OCI-LY3 (cell line): Measurements from ENCODE around the gene TBC1D5.

Source experiments
- H2AFZ ChIP-seq: fragments of 200-600, 300-600 bp; shearing (Covaris generic); 2 replicates; pipeline ENCODE4 v1.6.0; 2014; ENCODE audit warnings: antibody characterized with exemption, low read depth, low read length
- H3K27ac ChIP-seq: fragments of 200-600, 300-600 bp; sonication (generic); 2 replicates; pipeline ENCODE4 v1.5.1; 2014; ENCODE audit warnings: mild to moderate bottlenecking, low read length, moderate library complexity, mixed read lengths
- H3K27me3 ChIP-seq: fragments of 200-600, 300-600 bp; sonication (generic); 2 replicates; pipeline ENCODE4 v1.6.1; 2014; ENCODE audit warnings: low read depth, low read length, mixed read lengths
- H3K36me3 ChIP-seq: fragments of 200-600, 300-600 bp; sonication (generic); replicated peaks from 2 replicates; pipeline ENCODE3; 2014; ENCODE audit warnings: low read depth, low read length, mixed read lengths
- H3K4me1 ChIP-seq: fragments of 300-600, 200-600 bp; sonication (generic); 2 replicates; pipeline ENCODE4 v1.6.1; 2014; ENCODE audit warnings: low read length, mixed read lengths
- H3K4me2 ChIP-seq: fragments of 200-600, 300-600 bp; sonication (generic); 2 replicates; pipeline ENCODE4 v1.6.1; 2014; ENCODE audit warnings: low read length, mixed read lengths
- H3K4me3 ChIP-seq: fragments of 300-600, 200-600 bp; sonication (generic); 2 replicates; pipeline ENCODE4 v1.5.1; 2014; ENCODE audit warnings: antibody characterized with exemption, mild to moderate bottlenecking, low read length, moderate library complexity
- H3K79me2 ChIP-seq: fragments of 300-600, 200-600 bp; shearing (Covaris generic); 2 replicates; pipeline ENCODE4 v1.6.1; 2014; ENCODE audit warnings: mild to moderate bottlenecking, low read length, mixed read lengths
- H3K9ac ChIP-seq: fragments of 300-600, 200-600 bp; shearing (Covaris generic); 2 replicates; pipeline ENCODE4 v1.6.0; 2014; ENCODE audit warnings: mild to moderate bottlenecking, low read length, moderate library complexity
- H3K9me3 ChIP-seq: fragments of 200-600, 300-600 bp; shearing (Covaris generic); 2 replicates; pipeline ENCODE4 v1.6.1; 2014; ENCODE audit warnings: low read length, mixed read lengths; ENCODE audit not compliant: insufficient read depth
- H4K20me1 ChIP-seq: fragments of 200-600, 300-600 bp; sonication (generic); 2 replicates; pipeline ENCODE4 v1.6.1; 2016; ENCODE audit warnings: low read length, mixed read lengths; ENCODE audit not compliant: insufficient read depth
- EZH2phosphoT487 ChIP-seq: fragments of 200-600 bp; shearing (Covaris generic); IDR thresholded peaks from 2 replicates; pipeline ENCODE4 v1.6.1; 2018; ENCODE audit warnings: antibody characterized with exemption, mixed run types, low read depth
- TF ChIP-seq, protein P1 (sequence below): fragments of 200-600, 300-600 bp; sonication (generic); IDR thresholded peaks from 2 replicates; pipeline ENCODE4 v1.5.1; 2014; ENCODE audit warnings: antibody characterized with exemption, low read length, low read depth

Gene TBC1D5

DNA sequence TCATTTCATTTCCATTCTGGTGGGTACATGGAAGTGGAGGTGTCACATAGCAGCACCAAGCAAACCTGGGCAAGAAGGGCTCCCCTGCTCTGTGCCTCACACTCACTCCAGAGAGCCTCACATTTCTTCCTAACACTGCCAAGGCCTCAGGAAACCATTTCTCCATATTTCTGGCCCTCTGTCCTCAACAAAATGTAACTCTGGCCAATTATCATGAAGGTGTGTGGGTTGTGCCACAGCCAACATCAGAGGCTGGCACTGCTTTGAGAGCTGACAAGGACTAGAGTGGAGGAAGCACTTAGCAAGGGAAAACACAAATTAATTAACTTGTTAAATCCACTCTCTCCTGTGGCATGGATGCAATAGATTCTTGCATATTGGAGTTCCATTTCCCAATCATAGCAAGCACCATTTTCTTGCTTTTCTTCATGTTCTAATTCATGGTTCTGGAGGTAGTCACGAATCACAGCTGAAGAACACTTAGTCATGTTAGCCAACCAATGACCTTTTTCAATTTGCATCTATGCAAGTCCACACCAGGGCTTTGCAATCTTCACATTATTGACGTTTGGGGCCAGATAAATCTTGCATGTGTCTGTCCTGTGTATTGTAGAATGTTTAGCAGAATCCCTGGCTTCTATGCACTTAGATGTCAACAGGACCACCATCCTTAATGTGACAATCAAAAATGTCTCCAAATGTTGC is 616.5 kb downstream of the TBC1D5 start:
- Histone ChIP-seq H3K27me3 (no peaks in the 10 kb centered on the region), H3K4me1 (no peaks in the 10 kb centered on the region), H3K4me2 (no peak overlapping the region), H2AFZ (0 out of 2 replicates have a peak overlapping the region, but pooled peaks have one; percentile 16), H3K27ac (no peak overlapping the region), H3K79me2 (no peaks in the 10 kb centered on the region), H3K9ac (no peak overlapping the region), H3K9me3 (no peaks in the 10 kb centered on the region), H3K36me3 (no peaks in the 10 kb centered on the region), H4K20me1 (no peaks in the 10 kb centered on the region), H3K4me3 (no peak overlapping the region)
- TF ChIP-seq, protein P1, sequence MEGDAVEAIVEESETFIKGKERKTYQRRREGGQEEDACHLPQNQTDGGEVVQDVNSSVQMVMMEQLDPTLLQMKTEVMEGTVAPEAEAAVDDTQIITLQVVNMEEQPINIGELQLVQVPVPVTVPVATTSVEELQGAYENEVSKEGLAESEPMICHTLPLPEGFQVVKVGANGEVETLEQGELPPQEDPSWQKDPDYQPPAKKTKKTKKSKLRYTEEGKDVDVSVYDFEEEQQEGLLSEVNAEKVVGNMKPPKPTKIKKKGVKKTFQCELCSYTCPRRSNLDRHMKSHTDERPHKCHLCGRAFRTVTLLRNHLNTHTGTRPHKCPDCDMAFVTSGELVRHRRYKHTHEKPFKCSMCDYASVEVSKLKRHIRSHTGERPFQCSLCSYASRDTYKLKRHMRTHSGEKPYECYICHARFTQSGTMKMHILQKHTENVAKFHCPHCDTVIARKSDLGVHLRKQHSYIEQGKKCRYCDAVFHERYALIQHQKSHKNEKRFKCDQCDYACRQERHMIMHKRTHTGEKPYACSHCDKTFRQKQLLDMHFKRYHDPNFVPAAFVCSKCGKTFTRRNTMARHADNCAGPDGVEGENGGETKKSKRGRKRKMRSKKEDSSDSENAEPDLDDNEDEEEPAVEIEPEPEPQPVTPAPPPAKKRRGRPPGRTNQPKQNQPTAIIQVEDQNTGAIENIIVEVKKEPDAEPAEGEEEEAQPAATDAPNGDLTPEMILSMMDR = no peak
- TF ChIP-seq EZH2phosphoT487 = no peak

DNA sequence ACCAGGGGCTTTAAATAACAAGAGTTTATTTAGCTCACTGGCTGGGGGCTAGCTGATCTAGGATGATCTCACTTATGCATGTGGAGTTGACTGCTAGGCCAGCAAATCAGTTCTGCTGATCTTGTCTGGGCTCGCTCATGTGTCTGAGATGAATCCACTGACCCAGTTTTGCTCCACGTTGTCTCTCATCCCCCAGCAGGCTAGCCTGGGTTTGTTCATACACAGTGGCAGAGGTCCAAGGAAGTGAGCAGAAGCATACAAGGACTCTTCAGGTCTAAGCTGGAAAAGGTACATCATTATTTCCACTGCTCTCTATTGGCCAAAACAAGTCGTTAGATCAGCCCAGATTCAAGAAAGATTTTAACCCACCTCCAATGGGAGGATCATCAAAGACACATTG is 619.7 kb downstream of the TBC1D5 start:
- TF ChIP-seq, protein P1 = no peak
- TF ChIP-seq EZH2phosphoT487 = no peak
- no peaks in the 10 kb centered on the region for H3K79me2 ChIP-seq
- no peak overlapping the region for H3K4me3 ChIP-seq
- H3K36me3 ChIP-seq = no peaks in the 10 kb centered on the region
- no peaks in the 10 kb centered on the region for H3K4me1 ChIP-seq
- H2AFZ ChIP-seq = no peak overlapping the region
- no peak overlapping the region for H3K27ac ChIP-seq
- no peaks in the 10 kb centered on the region for H3K27me3 ChIP-seq
- H3K4me2 ChIP-seq = no peak overlapping the region
- H3K9me3 ChIP-seq = no peaks in the 10 kb centered on the region
- no peaks in the 10 kb centered on the region for H4K20me1 ChIP-seq
- no peak overlapping the region for H3K9ac ChIP-seq

DNA sequence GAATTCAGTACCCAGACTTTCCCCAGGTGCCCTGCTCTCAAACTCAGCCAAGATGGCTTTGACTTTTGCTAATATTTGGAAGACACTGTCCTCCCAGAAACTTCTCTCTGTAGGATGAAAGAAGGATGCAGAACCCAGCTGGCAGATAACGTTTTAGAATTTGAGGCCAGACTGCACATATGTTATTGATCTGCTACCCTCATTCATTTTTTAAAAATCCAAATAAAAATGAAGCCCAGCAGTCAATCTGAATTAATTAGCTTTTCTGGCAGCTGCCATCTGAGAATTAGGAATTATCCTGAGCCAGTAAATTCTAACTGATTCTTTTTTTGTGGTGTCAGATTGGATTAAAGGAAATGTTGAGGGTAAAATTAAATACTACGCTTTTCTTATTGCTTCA is 621.1 kb downstream of the TBC1D5 start:
- Histone ChIP-seq H3K4me2 (no peak overlapping the region), H3K27ac (no peak overlapping the region), H3K36me3 (no peaks in the 10 kb centered on the region), H3K4me3 (no peak overlapping the region), H3K79me2 (no peaks in the 10 kb centered on the region), H3K4me1 (no peaks in the 10 kb centered on the region), H2AFZ (no peak overlapping the region), H3K9me3 (no peaks in the 10 kb centered on the region), H3K27me3 (no peaks in the 10 kb centered on the region), H3K9ac (no peak overlapping the region), H4K20me1 (no peaks in the 10 kb centered on the region)
- no peak for TF ChIP-seq EZH2phosphoT487
- TF ChIP-seq, protein P1 = no peak

DNA sequence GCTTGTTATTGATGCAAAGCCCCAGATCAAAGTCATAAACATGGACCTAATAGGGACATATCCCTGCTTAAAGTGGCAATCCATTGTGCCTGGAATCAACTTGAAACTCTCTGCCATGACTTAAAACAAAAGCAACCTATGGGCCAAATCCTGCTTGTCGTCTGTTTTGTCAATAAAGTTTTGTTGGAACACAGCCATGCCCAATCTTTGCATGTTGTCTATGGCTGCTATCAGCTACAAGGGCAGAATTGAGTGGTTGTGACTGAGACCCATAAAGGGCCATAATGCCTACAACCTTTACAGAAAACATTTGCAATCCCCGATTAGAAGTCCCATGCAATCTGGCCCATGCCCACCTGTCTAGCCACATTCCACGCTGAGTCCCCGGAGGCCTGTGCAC is 622.3 kb downstream of the TBC1D5 start:
- H3K9me3 ChIP-seq = no peaks in the 10 kb centered on the region
- no peaks in the 10 kb centered on the region for H3K79me2 ChIP-seq
- H3K27me3 ChIP-seq = no peaks in the 10 kb centered on the region
- H2AFZ ChIP-seq = no peak overlapping the region
- no peaks in the 10 kb centered on the region for H3K36me3 ChIP-seq
- H4K20me1 ChIP-seq = no peaks in the 10 kb centered on the region
- H3K4me1 ChIP-seq = no peaks in the 10 kb centered on the region
- H3K9ac ChIP-seq = no peak overlapping the region
- TF ChIP-seq EZH2phosphoT487 = no peak
- TF ChIP-seq, protein P1 = no peak
- no peak overlapping the region for H3K4me2 ChIP-seq
- H3K4me3 ChIP-seq = no peak overlapping the region
- no peak overlapping the region for H3K27ac ChIP-seq
